GM12891 (cell line): ENCODE results near the gene TDP1.

Experiments
- PAX5 ChIP-seq: IDR thresholded peaks from 2 replicates; pipeline ENCODE4 v1.6.1; 2011; ENCODE audit warnings: low read length, moderate library complexity, mild to moderate bottlenecking; ENCODE audit not compliant: insufficient read depth, severe bottlenecking
- POLR2A ChIP-seq: IDR thresholded peaks from 2 replicates; pipeline ENCODE4 v1.6.1; 2011; ENCODE audit warnings: low read depth, low read length, control low read depth
- POLR2AphosphoS5 ChIP-seq: IDR thresholded peaks from 2 replicates; pipeline ENCODE4 v1.6.1; 2011; ENCODE audit warnings: low read depth, low read length, control low read depth
- SPI1 ChIP-seq: IDR thresholded peaks from 2 replicates; pipeline ENCODE4 v1.6.1; 2011; ENCODE audit warnings: low read depth, low read length, control low read depth
- TAF1 ChIP-seq: IDR thresholded peaks from 2 replicates; pipeline ENCODE4 v1.6.1; 2011; ENCODE audit warnings: low read depth, low read length, control low read depth

DNA sequence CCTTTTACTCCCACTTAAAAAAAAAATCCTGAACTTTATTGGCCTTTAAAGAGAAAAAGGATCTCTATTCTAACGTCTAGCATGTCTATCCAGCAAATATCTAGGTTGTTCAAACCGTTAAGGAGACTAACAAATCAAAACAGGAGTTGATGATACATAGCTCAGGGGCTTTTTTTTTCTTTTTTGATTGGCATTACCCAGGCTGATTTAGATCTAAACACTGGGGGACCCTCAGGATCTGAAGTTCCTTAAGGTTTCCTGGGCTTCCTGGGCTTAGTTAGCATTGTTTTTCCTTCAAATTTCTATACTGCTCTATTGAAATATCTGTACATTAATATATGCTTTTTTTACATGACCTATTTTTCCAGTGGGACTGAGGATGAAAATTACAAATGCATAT, 43.5 kb upstream of the TDP1 start:
- TF ChIP-seq POLR2AphosphoS5 (no peak), POLR2A (no peak), SPI1 (no peak), TAF1 (no peak), PAX5 (no peak)
